ENCODE data around the gene TOM1L2.

The TOM1L2 gene

DNA sequence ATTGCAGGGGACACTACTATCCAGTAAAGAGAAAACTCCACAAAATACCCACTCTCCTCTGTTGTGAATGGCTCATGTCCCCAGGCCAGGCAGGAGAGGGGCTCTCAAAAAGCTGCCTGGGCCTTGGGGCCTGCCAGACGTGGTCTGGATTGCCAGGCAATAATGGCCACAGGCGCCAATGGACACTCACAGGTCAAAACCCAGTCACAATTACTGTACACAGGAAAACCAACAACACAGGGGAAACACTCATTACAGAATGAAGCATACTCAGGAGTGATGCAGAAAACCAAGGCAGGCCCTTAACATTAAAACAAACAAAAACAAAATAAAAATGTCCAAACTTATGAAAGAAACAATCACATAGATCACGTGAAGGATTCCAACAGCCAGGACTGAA, 100.3 kb downstream of the TOM1L2 start:
- no peak for DNase-seq

DNA sequence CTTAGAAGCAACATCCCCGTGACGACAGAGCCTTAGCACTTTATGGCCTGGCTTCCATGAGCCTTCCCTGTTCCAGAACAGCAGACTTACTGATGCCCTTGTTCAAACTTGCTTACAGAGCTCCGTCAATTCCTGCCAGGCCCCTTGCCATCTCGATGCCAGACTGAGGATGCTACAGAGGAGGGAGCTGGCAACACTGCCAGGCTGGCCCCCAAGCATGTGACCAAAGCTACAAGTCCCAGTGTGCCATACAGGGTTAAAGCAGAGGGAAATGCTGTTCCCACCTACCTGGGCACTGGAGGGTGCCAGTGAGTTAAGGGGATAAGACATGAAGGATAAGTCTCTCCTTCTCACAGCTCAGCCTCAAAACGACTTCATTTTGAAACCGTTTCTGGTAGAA, 102.0 kb downstream of the TOM1L2 start:
- DNase-seq, result no peak

DNA sequence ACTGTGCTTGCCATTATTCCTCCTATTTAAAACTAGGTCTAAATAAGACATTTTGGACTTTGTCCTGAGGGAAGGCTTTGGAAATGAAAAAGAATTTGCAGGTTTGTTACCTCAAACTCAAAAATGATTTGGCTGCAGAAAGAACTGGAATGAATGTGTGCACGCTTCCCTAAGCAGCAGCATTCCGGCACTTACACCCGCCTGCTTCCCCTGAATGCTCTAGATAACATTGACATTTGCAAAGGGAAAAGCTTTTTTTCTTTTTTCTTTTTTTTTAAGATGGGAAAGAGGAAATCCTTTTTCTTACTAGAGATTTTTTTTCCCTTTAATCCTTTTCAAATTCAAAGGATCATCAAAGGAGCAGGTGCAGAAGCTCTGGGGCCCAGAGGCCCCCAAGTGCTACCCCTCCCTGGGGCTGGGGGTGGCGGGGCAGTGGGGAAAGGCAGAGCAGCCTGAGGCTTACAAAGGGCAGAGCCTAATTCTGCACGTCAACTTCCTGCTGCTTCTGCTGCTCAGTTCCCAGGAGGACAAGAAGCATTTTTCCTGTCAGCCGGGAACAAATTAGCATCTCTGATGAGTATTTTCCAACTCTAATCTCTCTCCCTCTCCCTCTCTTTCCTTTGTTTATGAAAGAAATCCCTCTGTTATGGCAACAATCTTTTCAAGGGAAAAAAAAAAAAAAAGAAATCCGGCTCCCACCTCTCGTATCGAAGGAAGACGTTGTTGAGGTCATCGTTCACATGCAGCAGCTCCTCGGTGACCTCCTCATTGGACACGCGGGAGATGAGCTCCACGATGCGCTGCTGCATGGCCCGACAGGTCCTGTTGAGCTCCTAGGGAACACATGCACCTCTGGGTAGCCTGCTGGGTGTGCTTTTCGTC, 103.3 kb downstream of the TOM1L2 start:
- no peak for DNase-seq

DNA sequence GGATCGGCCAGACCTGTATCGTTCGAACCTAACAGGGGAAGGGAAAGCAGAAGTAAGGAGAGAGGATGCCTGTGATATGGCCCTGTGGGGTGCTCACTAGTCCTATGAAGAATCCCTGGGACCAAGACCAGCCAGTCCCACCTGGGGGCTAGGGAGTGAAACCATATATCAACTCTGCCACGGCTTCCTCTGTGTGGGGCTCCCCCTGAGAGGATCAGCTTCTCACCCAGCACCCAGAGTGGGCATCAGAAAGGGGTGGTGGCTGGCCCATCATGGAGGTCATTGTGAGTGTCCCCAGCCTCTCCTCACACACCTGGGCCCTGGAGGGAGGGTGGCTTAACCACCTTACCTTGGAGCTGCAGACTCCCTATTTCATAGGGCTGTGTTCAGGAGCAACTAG, 105.3 kb downstream of the TOM1L2 start:
- no peak for DNase-seq

DNA sequence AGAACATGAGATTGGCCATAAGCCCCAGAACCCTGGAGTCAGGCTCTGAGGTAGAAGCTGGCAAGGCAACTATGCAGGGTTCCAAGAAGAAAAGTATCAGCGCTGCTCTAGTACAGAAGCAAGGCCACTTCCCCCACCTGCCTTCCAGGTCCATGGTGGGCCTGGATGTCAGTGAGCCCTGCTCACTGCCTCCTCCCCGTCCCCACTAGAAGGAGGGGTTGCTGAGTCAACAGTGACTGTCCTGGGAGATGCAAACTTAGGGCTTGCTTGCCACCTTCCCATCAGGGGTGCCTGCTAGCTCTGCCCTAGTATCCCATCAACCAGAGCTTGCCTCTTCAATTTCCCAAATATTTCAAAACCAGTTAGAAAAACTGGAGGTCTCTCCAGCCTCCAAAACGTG, 105.8 kb downstream of the TOM1L2 start:
- no peak for DNase-seq

DNA sequence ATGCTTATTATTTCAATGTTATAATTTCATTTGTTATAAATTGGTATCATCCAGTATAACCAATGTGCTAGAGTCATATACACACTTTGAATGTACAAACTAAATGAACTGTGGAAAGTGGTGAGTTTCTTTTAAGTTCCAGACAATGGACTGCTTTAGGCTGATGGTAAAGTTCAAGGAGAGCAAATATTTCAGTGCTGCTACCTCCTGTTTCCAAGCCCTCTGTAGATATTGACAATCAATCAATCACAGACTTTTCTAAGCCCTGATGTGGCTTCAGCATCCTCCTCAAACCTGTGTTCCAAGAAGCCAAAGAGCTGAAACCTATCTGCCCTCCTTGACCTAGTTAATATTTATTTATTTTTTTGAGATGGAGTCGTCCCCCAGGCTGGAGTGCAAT, 107.2 kb downstream of the TOM1L2 start:
- DNase-seq, result no peak

- no peak for DNase-seq
Measured at GRCh38 chr17:17860766-17861107, 111.5 kb downstream of the TOM1L2 start.

DNA sequence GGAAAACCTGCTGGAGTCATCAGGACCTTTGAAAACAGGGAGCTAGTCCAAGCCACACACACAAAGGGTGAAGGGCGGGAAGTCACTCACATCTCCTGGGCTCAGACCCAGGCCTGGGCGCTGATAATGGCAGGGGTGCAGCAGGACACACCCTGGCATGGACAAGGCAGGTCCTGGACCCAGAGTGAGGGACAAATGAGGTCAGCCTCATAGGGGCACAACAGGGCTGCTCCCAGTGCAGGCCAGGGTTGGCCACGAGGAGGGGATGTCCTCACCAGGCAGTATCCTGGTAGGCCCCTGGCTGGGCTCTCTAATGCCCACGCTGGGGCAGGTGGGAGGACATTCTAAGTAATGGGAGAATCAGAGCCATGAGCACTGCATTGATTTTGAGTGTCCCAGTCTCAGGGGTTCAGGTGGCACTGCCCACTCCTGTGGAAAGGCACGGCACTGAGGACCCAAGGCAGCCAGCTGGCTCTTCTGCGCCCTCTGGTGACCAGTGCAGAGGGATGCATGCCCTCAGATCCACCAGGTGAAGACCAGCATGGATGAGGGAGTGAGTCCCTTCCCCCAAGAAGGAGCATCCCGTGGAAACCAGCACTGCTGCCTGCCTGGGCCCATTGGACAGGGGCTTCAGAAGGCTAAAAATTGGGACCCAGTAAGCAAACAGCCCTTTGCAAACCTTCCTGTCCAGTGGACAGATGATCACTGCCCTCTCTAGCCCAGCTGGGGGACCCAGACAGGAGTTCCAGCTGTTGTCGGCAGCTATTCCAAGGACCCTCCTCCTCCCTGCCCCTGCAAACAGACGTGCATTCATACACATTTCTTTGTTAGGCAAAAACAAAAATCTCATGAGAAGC, 112.1 kb downstream of the TOM1L2 start:
- DNase-seq, result peak; percentile 73

DNA sequence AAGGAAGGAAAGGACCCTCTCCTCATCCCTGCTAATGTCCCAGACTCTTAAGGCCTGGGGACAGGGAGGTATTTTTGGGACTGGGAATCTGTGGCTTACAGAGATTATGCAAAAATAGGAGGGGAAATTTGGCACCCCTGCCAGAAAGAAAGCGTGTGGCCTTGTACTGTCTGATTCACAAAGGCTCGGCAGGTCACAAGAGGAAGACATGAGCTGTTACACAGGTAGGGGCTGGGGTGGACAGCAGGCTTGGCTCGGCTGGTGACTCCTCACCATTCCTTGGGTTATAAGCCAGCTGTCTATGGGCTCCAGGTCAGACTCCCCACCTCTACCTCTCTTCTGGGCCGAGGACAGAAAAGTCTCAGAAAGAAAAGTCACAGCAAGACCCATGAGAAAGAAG, 114.7 kb downstream of the TOM1L2 start:
- DNase-seq, result no peak

DNA sequence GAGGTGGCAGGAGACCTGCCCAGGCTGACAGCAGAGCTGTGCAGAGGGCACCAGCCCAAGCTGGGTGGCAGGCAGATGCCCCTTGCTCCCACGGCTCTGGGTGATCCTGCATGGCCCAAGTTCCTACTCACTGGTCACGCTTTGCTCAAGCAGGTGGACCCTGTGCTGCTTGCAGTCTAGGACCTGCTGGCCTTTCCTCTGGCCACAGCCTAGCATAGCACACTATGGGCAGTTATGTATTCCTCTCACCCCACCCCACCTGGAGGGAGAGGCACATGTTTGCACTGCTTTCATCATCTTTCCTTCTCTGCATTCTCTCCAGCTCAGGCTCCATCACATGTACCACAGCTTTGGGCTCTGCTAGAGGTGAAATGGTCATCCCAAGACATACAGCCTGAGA, 115.8 kb downstream of the TOM1L2 start:
- no peak for DNase-seq

- peak; percentile 34 for DNase-seq
Measured at GRCh38 chr17:17855976-17856375, 116.2 kb downstream of the TOM1L2 start.

DNA sequence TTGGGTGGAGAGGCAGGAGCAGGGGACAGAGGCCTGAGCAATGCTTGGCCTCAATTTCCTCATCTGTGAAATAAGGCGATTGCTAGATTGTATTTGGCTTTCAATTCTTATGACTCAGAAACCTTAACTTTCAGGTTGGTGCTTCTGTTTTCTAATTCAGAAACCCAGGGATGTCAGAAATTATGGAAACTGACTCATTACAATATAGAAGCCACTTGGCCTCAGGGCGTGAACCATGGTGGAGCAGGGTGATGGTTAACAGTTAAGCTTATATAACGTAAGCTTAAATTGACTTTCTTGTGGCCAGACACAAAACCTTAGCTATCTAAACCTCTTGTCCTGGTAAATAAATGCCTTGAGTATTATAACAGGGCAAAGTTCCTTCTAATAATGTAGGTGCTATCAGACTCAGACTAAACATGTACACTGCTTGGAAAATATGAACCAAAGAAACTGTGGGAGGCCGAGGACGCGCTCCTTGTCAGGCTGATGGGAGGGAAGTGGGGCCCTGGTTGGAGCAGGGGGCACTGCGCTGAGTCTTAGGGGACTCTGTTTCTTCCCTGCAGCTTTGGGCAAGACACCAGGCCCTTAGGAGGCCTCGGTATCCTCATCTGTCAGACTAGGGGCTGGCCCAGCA, 118.3 kb downstream of the TOM1L2 start:
- DNase-seq, result no peak

GRCh38 chr17:17852930-17853329, 119.3 kb downstream of the TOM1L2 start:
- no peak for DNase-seq

- no peak for DNase-seq
Measured at GRCh38 chr17:17851103-17852002, 120.8 kb downstream of the TOM1L2 start.

GRCh38 chr17:17849845-17850373, 122.3 kb downstream of the TOM1L2 start:
- peak; percentile 21 for DNase-seq

DNA sequence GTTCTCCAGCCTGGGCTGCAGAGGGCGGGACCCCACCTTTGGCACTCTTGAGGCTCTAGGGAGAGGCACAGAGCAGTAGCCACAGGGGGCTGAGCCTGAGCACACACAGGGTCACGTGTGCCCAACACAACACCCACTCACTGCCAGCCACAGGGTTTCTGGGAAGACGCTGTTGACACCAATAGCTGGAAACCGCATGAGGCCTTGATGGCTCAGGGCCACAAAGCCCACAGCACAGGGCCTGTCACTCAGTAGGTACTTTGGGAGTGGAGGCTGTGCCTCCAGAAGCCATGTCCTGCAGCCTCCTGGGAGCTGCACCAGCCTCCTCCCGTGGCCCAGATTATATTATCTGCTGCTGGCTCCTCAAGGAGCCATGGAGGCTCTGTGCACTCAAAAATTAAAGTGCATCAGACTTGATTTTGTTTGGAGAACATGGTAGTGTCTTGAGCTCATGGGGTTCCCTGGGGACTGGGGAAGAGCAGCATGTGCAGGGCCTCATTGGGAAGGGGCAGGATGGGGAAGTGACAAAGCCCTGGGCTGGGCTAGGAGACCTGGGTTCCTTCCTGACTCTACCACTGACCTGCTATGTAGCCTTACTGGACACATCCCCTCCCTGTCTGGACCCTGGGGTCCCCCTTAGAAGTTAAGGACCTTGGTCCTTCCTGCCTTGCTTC, 122.9 kb downstream of the TOM1L2 start:
- DNase-seq, result peak; percentile 46

DNA sequence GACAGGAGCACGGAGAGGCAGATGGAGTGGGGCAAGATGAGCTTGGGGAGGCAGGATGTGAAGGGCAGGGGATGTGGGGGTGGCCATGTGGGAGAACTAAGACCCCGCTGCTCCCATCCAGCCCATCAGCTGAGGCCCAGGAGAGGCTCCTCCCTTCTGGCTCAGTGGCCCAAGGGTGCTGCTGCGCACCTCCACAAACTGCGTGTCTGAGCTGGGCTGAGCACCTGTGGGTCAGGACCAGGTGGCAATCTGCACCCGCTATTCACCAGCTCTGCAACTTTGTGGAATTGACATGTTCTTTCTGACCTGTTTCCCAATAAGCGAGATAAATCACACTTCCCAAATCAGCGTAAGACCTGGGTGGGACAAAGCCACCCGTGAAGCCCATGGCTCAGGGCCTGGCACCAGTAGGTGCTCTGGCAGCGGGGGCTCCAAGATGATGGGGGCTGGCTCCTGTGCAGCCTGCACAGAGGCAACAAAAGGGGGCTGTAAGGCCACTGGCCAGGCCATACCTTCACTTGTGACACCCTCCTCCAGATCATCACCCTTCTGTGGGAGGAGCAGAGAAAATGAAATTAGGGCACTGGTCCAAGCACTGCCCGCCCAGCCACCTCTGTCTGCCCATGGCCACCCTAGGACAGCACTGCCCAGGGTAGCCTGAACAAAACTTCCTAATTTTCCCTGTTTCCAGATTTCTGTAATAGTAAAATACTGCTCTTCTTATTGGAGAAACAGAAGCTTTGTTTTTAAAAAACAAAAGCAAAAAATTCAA, 123.7 kb downstream of the TOM1L2 start:
- DNase-seq, result no peak

DNA sequence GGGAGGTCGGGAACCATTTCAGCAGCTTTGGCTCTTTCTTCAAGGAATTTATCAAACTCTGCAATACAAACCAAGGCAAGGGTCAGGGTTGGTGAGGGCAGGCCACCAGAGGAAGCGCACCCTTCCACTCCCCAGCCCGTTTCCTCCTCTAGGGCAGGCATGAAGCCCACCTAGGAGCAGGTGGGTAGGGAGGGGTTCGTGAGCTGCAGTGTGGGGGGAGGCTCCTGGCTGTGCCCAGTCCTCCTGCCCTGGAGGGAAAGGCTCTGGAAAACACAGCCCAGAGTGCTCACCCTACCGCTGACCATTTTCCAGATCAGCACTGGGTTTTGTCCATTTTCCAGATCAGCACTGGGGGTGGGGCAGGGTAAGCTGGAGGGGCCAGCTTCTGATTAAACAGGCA, 124.5 kb downstream of the TOM1L2 start:
- DNase-seq, result no peak

DNA sequence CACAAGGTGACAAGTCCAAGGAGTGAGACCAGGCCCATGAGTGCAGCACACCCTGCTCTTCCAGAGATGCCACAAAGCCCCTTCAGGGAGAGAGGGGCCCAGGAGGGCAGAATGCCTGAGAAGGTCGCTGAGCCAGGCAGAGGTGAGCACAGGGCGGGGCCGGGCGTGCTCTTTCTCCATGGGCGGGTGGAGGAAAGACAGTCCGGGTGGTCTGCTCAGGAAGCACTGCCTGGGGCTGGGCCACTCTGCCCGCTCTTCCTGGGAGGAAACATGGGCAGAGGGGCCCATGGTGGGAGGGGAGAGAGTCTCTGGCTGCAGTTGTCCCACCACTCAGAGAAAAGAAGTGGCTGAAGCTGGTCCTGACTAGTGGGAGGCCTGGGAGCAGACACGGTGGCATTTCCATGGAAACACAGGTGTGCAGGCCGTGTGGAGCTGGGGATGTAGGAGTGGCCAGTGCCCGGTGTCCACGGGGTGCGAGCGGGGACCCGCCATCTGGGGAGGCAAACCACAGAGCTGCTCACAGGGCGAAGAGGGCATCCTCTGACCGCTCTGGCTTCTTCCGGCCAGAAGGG, 125.0 kb downstream of the TOM1L2 start:
- DNase-seq, result no peak

DNA sequence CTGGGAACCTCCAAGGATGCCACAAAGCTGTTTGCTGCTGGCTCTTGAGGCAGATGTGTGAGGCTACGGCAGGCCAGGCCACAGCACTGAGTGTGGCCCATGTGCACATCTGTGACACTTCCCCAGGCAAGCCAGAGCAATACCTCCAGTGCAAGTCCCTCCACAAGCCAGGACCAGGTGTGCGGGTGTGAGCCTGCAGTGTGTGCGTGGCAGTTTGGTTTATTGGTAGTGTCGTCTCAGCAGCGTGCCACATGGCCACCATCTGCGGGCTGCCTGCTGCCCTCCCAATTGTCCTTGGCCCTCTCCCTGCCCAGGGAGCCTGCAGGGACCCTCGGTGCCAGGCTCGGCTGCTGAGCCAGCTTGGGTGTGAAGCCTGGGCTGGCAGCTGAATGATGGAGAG, 125.6 kb downstream of the TOM1L2 start:
- no peak for DNase-seq

DNA sequence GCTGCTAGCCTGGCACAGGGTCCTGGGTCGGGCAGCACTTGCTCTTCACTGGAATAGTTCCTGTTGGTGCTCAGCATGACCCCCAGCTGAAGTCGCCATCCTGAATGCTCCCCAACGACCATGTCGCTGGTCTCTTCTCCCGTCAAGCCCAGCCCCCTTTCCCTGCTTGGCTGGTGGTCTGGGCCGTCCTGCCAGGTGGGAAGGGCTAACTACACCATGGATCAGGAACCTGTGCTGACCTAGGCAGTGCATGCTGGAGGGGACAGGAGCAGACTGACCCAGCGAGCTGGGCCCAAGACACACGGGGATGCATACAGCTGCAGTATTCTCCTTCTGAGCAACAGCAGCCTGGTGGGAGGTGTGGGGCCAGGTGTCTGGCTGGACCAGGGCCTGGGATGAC, 126.2 kb downstream of the TOM1L2 start:
- no peak for DNase-seq

Data from midbrain (tissue), 1 donor.